ENCODE data around the gene KCTD16.

KCTD16 gene

GRCh38 chr5:144460600-144460999, 289.9 kb downstream of the KCTD16 start:
- no peak for DNase-seq (ENCODE audit: low read depth in 2 of 2)

DNA sequence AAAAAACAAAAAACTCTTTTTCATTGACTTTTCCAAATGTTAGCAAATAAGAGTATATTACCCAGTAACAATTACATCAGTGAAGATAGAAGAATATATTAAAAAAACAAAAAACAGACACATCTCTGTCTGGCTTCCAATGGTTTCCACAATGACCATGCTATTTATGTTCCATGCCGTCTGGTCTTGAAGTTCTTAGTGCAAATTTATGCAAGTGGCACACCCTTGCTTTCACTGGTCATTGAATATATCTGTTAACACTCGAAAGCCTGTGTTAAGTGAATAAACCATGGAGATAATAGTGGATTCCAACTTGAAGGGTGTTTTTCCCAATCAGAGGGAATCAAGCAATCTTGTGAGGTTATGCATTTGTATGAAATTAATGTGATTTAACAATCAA, 291.9 kb downstream of the KCTD16 start:
- DNase-seq (ENCODE audit: low read depth in 2 of 2): no peak

DNA sequence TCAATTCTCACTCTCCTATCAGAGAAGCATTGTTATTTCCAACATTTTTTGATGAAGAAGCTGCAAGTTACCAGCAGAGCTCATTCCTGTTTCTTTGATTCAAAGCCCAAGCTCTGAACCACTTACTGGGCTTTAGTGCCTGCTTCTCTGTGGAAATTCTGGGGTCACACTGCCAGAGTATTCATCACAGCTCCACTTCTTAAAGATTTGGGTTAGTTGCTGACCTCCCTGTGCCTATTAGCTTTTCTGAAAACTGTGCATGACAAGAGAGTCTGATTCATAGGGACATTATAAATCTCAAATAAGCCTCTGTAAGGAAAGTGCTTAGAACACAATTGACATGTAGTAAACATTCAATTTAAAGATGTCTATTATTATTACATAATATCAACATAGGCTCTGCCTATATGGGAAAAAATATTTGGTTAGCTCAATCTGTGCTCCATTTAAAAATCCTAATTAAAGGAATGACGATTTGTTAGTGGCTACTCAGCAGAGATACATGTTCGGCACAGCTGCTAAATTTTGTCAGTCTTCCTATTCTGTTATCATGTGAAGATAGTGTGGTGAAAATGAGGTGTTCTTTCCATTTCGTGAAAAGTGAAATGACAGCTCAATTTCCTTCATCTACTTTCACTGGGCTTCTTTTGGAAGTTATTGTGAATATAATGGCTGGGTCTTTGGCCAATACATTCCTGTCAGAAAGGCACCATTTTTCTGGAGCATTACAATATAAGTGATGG, 293.0 kb downstream of the KCTD16 start:
- no peak for DNase-seq (ENCODE audit: low read depth in 2 of 2)

DNA sequence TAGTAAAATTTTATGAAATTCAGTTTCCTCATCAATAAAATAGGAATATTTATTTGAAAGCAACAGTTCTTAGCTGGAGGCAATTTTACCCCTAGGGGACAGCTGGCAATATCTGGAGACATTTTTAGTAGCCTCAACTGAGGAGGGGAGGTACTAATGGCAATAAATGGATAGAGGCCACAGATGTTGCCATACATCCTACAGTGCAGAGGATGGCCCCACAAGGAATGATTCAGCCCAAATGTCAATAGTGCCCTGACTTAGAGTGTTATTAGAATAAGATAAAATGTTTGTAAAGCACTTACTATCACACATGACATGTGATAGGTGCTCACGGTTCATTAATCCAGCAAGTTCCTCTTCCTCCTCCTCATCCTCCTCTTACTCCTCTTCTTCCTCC, 293.6 kb downstream of the KCTD16 start:
- no peak for DNase-seq (ENCODE audit: low read depth in 2 of 2)

DNA sequence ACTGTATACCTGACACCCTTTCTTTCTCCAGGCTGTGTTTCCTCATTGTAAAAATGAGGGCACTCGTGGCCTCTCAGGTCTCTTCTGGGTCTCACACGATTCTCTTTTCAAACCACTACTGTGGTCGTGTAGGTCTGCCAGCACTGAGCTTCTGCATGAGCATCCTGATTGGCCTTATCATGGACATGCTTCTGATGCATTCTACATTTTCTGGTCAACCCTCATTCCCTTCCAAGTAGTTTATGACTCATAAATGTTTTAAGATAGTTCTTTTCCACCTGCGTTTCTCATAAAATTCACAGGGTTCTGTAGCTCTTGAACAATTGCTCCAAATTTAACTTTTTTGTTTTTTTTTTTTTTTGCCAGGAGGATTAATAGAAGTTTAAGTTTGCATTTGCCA, 294.8 kb downstream of the KCTD16 start:
- DNase-seq (ENCODE audit: low read depth in 2 of 2): no peak

DNA sequence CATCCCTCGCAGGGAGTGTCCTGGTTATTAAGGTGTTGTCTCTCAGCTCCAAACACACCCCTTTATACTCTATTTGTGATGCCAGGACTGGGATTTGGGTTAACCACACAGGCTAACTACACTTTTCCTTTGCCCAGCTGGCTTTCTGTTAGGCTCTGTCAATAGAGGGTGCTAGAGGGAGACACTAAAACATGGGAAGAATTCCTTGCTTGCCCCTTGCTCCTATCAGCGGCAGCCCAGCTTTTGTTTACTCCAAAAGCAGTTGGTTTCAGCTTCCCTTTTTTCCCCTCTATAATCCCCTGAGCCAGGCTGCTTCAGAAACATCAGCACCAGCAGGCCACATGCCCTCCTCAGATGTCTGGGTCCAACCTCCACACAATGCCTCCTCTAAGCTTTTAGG, 297.1 kb downstream of the KCTD16 start:
- no peak for DNase-seq (ENCODE audit: low read depth in 2 of 2)

DNA sequence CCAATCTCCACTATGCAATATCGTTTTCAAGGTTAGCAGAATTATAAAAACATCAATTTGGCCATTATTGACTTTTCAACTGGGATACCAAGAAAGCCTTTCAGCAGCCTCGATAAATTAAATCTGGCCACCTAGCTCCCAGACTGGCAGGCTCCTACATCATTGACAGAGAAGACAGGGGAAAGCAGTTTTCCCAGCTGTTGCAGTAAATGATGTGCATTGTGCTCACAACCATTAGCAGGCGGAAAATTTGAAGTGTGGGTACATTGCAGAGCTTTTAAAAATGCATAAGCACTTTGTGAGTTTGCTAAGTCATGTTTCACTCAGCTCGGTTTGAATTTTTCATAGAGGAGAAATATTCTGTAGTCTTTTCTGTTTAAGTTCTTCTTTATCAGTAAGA, 297.9 kb downstream of the KCTD16 start:
- DNase-seq (ENCODE audit: low read depth in 2 of 2): no peak

- DNase-seq (ENCODE audit: low read depth in 2 of 2): no peak
Measured at GRCh38 chr5:144469106-144469505, 298.4 kb downstream of the KCTD16 start.

DNA sequence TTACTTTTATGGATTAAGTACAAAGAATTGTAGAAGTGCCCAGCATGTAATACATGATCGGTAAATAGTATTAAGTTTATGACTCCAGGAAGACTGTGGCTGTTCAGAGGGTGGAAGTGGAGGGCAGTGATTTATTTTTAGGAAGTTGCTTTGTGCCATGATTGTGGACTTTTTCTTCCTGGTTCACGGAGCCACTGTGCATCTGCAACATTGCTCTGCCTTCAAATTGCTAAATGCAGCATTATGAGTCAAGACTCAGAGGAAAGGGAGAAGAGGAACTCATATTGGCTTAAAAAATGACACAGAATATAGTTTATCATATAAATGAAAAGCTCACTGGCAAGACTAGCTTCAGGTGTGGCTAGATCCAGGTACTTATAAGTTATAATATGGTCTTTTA, 301.5 kb downstream of the KCTD16 start:
- no peak for DNase-seq (ENCODE audit: low read depth in 2 of 2)

- no peak for DNase-seq (ENCODE audit: low read depth in 2 of 2)
Measured at GRCh38 chr5:144473650-144474049, 303.0 kb downstream of the KCTD16 start.

DNA sequence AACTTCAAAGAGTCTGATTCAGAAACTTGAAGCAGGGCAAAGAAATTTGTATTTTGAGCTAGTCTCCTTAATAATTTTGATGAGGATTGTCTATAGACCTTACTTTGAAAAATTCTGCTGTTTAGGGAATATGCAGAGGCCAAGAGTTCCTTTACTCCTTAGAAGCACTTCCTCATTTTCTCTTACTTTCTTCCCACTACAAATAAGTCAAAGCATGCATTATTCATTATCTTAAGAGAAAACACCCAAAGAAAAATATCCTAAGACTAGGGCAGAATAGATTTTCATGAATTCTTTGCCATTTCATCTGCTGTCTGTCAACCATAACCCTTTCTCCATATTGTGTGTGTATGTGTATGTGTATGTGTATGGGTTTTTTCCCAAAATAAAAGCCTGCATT, 307.9 kb downstream of the KCTD16 start:
- no peak for DNase-seq (ENCODE audit: low read depth in 2 of 2)

GRCh38 chr5:144481861-144482260, 311.2 kb downstream of the KCTD16 start:
- no peak for DNase-seq (ENCODE audit: low read depth in 2 of 2)

DNA sequence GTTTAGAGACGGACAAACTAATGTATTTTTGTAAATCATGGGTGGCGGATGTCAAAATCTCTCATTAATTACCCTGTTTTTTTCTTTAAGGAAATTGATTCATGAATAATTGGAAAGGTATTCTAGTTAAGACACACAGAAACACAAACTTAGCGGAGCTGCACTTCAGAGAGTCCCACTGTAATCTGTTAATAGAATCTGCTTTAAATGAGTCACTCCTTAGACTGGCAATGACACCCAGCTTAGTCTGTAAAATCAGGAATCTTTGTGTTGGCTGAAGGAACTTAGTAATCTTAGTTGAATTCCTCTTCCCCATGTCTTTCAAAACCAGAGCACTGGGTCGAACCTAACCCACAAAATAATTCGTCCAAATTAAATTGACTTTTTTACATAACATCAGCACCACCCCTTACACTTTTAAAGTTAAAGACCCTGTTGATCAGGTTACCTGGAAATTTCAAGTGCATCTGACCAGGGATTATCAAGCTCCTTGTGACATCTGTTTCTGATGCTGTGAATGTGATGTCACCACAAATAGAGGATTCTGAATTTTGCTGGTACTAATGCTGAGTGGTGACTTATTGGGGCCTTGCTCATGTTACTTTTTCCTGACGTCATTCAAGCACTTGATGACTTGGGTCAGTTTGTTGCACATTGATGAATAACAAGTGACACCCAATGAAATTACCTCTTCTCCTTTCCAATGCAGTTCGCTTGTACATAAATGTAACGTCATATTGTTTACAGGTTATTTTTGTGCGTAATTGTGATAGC, 313.6 kb downstream of the KCTD16 start:
- no peak for DNase-seq (ENCODE audit: low read depth in 2 of 2)

GRCh38 chr5:144485540-144485939, 314.9 kb downstream of the KCTD16 start:
- DNase-seq (ENCODE audit: low read depth in 2 of 2): no peak

DNA sequence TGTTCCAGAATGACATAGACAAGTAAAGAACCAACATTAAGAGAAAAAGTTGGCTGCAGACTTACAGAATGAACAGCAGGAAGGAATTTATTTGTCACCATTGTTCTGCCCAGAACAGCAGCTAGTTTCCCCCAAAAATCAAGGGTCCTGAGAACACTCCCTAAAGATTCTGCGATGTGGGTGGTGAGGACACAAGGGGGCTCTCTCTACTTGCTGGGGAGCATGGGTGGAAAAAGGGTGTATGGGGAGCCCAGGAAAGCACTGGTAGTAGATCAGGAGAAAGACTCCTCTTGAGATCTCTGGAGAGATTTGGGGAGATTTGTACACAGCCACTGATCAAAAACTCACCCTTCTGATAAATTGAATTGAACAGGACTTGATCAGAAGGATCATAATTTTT, 316.5 kb downstream of the KCTD16 start:
- DNase-seq (ENCODE audit: low read depth in 2 of 2): no peak

GRCh38 chr5:144487761-144488160, 317.1 kb downstream of the KCTD16 start:
- no peak for DNase-seq (ENCODE audit: low read depth in 2 of 2)

DNA sequence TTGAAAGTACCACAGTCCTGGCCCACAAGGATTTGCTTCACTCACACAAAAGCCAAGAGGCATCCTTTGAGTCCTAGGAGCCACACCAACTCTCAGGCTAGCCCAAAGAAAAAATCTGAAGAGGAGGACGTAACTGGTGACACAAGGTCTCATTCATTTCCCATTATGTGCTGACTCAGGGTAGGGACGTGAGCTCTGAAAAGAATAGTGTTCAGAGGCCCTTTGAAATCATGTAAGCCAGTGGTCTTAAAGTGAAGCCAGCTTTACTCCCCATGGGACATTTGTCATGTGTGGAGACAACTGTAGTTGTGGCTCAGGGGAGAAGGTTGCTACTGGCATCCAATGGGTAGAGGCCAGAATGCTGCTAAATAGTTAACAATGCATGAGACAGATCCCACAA, 332.4 kb downstream of the KCTD16 start:
- no peak for DNase-seq (ENCODE audit: low read depth in 2 of 2)

DNA sequence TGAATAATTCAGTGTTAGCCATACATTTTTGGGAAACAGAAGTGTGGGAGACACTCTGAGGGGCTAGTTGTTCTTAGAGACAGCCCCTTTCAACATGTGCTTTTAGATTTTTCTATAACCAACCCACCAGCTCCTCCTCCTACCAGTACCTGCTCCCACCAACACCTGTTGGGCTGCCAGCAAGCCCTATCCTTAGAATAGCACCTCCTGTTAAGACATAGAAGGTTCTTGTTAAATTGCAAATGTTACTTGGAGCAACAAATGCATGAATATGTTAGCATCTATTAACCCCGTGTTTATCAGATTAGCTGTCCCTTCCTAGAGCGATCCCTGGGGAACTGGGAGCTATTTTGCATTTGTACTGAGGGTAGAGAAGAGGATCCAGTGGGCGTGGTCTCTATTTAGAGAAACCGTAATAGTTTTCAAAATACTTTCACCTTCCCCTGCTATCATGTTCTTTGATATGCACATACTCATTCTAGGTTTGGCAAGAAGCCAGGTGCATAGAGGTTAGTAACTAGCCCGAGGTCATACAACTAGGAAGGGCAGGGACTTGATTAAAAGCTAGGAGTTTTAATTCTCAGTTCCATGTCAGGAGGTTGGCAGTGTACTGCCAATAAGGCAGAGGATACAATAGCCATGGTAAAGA, 334.4 kb downstream of the KCTD16 start:
- DNase-seq (ENCODE audit: low read depth in 2 of 2): no peak

DNA sequence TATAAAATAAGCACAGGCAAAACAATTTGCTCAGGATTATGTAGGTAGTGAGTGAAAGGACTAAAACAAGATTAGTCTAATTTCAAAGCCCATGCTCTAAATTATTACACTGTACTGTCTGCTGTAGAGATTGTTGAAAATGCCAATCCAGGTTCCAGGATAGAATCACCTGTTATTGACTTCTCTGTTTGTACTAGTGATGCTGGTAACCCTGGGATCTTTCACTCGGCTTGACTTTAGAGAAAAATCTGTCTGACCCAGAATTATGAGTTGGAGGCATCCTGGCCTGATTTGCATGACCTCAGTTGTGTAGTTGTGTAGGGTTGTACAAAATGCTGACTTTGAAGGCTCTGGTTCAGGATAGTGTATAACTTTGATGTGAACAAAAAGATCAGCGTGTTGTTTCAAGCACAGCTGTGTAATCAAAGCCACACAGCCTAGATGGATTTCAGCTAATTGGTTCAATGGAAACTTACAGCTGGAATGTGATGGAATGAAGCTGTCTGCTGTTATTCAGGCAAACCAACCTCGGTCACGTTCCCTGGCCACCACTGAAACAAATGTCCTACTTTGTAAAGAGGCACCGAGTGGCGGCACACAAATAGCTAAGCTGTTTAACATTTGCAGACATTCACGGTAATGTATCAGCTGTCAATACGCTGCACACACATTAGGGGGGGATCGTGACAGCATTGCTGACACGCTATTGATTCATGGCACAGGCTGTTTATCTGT, 340.3 kb downstream of the KCTD16 start:
- no peak for DNase-seq (ENCODE audit: low read depth in 2 of 2)

DNA sequence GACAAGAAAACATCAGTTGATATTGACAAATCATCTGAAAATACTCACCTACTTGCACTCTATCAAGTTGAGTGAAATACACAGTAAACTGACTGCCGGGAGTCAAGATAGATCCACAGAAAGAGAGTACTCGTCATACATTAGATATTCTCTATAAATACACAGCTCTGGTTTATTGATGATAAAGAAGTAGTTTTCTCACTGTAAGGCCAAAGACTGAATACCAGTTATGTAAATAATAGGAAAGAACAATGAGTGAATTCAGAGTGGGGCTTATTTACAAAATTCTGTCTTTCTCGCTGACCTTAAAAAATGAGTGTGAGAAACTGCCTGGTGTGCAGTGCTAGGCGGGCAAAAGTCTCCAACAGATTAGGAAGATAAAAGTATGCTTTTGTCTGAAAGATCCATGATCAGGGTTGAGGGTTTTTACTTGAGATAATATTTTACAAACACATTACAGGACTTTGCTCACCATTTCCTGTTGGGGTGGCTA, 341.0 kb downstream of the KCTD16 start:
- DNase-seq (ENCODE audit: low read depth in 2 of 2): no peak

DNA sequence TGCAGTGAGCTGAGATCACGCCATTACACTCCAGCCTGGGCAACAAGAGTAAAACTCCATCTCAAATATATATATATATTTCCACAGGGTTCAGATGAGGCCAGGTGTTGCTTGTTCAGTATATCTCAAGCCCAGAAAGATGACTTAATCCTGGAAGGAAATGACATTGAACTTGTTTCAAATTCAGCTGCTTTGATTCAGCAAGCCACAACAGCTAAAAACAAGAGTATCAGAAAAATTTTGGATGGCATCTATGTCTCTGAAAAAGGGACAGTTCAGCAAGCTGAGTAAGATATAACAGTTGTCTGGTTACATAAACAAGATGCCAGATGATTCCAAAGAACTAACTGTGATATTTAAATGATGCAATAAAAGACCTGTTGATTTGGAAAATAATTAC, 352.0 kb downstream of the KCTD16 start:
- DNase-seq (ENCODE audit: low read depth in 2 of 2): no peak

- no peak for DNase-seq (ENCODE audit: low read depth in 2 of 2)
Measured at GRCh38 chr5:144525000-144525399, 354.3 kb downstream of the KCTD16 start.

Measured in stimulated activated CD8-positive, alpha-beta memory T cell treated with anti-CD3 and anti-CD28 coated beads, Interleukin-7, amount 100 ng/mL, for 4 hours (primary cell).